ENCODE measurements around the gene TGM1. TPM values are rescaled to one million over a fixed set of nuclear protein-coding genes. Genes with fewer than 3 reads are reported as not detected.

The TGM1 gene
- total RNA-seq, result 5.8 and 7.0 TPM in 2 replicates
- long read RNA-seq, partial matches to known transcripts, result 0 of 1 reads
- long read RNA-seq, other reads (novel, unspliced or antisense), result 1 of 1 reads

DNA sequence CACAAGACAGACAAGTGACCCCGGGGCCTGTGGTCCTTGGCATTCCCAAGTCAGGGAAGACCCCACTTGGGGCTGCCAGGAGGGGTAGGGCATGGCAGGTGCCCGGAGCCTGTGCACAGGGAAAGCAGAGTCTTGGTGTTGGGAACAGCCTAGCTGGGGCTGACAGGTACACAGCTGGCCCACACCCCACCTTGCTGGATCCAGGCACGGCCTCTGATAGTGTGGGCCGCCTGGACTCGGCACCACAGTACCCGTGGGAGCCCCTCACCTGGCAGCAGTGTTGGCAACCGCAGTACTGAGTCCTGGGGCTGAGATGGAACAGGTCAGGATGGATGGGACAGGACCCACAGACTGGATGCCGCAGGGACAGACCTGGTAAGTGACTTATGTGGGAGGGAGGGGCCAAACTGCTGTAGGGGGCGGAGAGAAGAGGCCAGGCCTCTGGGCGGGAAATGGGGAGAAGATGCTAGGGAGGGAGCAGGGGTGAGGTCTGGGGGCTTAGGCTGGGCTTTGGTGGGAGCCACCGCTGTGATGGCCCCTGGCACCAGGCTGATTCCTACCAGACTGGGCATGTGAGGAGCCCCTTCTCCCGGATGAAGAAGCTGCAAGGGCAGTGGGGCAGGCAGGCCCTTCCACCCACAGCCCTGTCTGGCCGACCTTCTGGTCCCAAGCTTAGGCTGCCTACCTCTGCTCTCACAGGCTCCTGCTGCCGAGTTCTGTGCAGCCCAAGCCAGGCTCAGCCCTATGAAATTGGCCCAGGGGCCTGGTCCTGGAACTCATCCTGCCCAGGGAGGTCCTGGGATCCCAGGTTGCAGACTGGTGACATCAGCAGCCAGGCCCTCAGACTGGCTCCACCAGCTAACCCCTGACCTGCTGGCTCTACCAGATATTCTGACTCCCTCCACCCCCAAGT, at the start of gene TGM1:
Gene TGM1 (minus strand): TSS at position 357 of the 913 bp plus-strand sequence. CDS start 825 bp downstream, outside the sequence.
- no peaks in the 10 kb centered on the region for H3K9me3 Mint-ChIP-seq (ENCODE audit: low read depth)
- DNase-seq (ENCODE audit: low spot score, unreplicated experiment), result no peak
- H3K4me3 Mint-ChIP-seq (ENCODE audit: low read depth), result no peak within 1 kb of the TSS
- peaks cover 5% of the 10 kb centered on the region for H3K36me3 Mint-ChIP-seq (ENCODE audit: insufficient read depth)
- H3K27ac Mint-ChIP-seq, result no peak within 1 kb of the TSS
- TF ChIP-seq, protein P1, sequence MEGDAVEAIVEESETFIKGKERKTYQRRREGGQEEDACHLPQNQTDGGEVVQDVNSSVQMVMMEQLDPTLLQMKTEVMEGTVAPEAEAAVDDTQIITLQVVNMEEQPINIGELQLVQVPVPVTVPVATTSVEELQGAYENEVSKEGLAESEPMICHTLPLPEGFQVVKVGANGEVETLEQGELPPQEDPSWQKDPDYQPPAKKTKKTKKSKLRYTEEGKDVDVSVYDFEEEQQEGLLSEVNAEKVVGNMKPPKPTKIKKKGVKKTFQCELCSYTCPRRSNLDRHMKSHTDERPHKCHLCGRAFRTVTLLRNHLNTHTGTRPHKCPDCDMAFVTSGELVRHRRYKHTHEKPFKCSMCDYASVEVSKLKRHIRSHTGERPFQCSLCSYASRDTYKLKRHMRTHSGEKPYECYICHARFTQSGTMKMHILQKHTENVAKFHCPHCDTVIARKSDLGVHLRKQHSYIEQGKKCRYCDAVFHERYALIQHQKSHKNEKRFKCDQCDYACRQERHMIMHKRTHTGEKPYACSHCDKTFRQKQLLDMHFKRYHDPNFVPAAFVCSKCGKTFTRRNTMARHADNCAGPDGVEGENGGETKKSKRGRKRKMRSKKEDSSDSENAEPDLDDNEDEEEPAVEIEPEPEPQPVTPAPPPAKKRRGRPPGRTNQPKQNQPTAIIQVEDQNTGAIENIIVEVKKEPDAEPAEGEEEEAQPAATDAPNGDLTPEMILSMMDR (IDR thresholded peaks at IDR 0.05; ENCODE audit: unreplicated experiment), result no peak
- H3K4me1 Mint-ChIP-seq (ENCODE audit: low read depth), result no peaks in the 10 kb centered on the region
- no peaks in the 10 kb centered on the region for H3K27me3 Mint-ChIP-seq

DNA sequence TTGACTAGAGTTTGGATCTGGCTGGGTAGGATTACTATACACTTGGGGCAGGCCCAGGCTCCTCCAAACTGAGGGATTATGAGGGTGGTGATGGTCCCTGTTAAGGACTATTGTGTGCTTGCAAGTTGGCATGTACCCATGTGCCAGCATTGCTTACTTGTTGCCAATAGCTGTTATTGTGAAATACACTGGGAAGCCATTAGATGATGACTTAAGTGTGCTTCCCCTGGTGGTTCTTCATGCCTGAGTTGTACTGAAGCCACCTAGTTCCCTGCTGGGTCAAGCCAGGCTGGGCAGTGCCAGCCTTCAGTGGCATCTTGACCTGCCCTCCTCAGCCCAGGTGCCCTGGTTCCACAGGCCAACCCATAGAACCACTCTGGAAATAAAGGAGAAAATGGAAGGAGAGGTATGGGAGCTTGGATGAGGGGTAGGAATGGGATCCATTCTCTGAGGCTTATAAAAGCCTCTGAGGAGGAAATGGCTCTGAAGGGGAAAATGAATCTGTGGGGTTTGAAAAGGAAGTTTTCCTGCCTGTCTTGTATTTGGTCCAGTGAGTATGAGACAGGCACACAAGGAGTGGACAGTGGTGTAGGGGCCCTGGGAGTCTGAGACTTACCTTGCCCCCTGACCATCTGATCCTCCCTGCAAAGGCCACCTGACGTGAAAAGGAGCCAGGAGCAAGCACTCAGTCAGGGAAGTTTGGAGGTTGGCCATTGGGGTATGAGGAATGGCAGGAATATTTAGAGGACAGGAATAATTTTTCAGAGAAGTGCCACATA, 49.0 kb upstream of the TGM1 start:
- Mint-ChIP-seq H3K9me3 (ENCODE audit: low read depth) (no peaks in the 10 kb centered on the region), H3K4me3 (ENCODE audit: low read depth) (no peak overlapping the region), H3K27me3 (peaks cover 11% of the 10 kb centered on the region), H3K36me3 (ENCODE audit: insufficient read depth) (no peaks in the 10 kb centered on the region), H3K27ac (no peak overlapping the region), H3K4me1 (ENCODE audit: low read depth) (peaks cover 13% of the 10 kb centered on the region)
- no peak for DNase-seq (ENCODE audit: low spot score, unreplicated experiment)
- TF ChIP-seq, protein P1 (IDR thresholded peaks at IDR 0.05; ENCODE audit: unreplicated experiment), result no peak

DNA sequence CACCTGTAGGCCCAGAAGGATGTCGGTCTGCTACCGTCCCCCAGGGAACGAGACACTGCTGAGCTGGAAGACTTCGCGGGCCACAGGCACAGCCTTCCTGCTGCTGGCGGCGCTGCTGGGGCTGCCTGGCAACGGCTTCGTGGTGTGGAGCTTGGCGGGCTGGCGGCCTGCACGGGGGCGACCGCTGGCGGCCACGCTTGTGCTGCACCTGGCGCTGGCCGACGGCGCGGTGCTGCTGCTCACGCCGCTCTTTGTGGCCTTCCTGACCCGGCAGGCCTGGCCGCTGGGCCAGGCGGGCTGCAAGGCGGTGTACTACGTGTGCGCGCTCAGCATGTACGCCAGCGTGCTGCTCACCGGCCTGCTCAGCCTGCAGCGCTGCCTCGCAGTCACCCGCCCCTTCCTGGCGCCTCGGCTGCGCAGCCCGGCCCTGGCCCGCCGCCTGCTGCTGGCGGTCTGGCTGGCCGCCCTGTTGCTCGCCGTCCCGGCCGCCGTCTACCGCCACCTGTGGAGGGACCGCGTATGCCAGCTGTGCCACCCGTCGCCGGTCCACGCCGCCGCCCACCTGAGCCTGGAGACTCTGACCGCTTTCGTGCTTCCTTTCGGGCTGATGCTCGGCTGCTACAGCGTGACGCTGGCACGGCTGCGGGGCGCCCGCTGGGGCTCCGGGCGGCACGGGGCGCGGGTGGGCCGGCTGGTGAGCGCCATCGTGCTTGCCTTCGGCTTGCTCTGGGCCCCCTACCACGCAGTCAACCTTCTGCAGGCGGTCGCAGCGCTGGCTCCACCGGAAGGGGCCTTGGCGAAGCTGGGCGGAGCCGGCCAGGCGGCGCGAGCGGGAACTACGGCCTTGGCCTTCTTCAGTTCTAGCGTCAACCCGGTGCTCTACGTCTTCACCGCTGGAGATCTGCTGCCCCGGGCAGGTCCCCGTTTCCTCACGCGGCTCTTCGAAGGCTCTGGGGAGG, 47.9 kb upstream of the TGM1 start, which contains the start of gene LTB4R:
Gene LTB4R (plus strand): TSS at position 857 of the 959 bp plus-strand sequence. CDS start 4,150 bp downstream, outside the sequence.
- no peak for DNase-seq (ENCODE audit: low spot score, unreplicated experiment)
- Mint-ChIP-seq H3K9me3 (ENCODE audit: low read depth) (no peaks in the 10 kb centered on the region), H3K27me3 (peaks cover 9% of the 10 kb centered on the region), H3K4me1 (ENCODE audit: low read depth) (peaks cover 15% of the 10 kb centered on the region), H3K4me3 (ENCODE audit: low read depth) (no peak within 1 kb of the TSS), H3K27ac (no peak within 1 kb of the TSS), H3K36me3 (ENCODE audit: insufficient read depth) (no peaks in the 10 kb centered on the region)
- TF ChIP-seq, protein P1 (IDR thresholded peaks at IDR 0.05; ENCODE audit: unreplicated experiment), result no peak

DNA sequence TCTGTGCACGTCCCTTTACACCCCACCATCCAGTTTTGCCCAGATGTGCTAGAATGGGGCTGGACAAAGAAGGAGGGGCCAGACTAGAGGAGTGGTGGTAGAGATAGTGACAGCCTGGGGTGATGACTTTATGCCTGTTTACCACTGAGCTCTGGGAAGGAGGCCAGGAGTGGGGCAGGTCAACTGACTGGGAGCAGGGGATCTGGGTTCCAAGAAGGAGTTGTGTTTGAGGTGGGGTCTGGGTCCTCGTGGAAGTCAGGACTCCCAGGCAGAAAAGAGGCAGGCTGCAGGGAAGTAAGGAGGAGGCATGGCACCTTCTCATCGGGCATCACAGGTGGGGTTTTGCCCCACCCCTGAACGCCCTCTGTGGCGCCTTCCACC, 47.3 kb upstream of the TGM1 start:
- DNase-seq (ENCODE audit: low spot score, unreplicated experiment), result no peak
- TF ChIP-seq, protein P1 (IDR thresholded peaks at IDR 0.05; ENCODE audit: unreplicated experiment), result no peak
- Mint-ChIP-seq H3K36me3 (ENCODE audit: insufficient read depth) (peaks cover 1% of the 10 kb centered on the region), H3K27ac (no peak overlapping the region), H3K4me1 (ENCODE audit: low read depth) (peaks cover 15% of the 10 kb centered on the region), H3K9me3 (ENCODE audit: low read depth) (no peaks in the 10 kb centered on the region), H3K4me3 (ENCODE audit: low read depth) (no peak overlapping the region), H3K27me3 (peaks cover 2% of the 10 kb centered on the region)

Measured in progenitor cell of endocrine pancreas (in vitro differentiated cells).